Prostate gland (tissue), 2 donors: ENCODE measurements around the gene FSIP1. TPM values are rescaled to one million over a fixed set of nuclear protein-coding genes. Genes with fewer than 3 reads are reported as not detected.
A peak's percentile ranks its signal among the peaks of the same experiment; 100 is the strongest.

Experiments used
- DNase-seq: peaks from one replicate; pipeline ENCODE4 v3.0.0-alpha.2; 2019; ENCODE audit warnings: low spot score
- H3K27ac ChIP-seq, 2 donors: fragments of 200-600 bp; sonication (generic); 2 replicates each; pipeline ENCODE4 v1.5.1; 2017 to 2019
- H3K27me3 ChIP-seq: fragments of 200-600 bp; sonication (generic); replicated peaks from 2 replicates; pipeline ENCODE4 v1.5.1; 2019; ENCODE audit not compliant: insufficient read depth
- H3K36me3 ChIP-seq, 2 donors: fragments of 200-600 bp; sonication (generic); 1 replicate in 1 of 2; 2 replicates in 1 of 2; pipeline versions ENCODE4 v1.5.1 to v1.8.1; 2017 to 2019
- H3K4me1 ChIP-seq: fragments of 200-600 bp; sonication (generic); replicated peaks from 2 replicates; pipeline ENCODE4 v1.5.1; 2019
- H3K4me3 ChIP-seq, 2 donors: fragments of 200-600 bp; sonication (generic); 2 replicates each; pipeline ENCODE4 v1.5.1; 2017 to 2019
- H3K9me3 ChIP-seq: fragments of 200-600 bp; sonication (generic); 2 replicates; pipeline ENCODE4 v1.5.1; 2017
- POLR2A ChIP-seq: fragments of 450-650 bp; IDR thresholded peaks from one replicate; pipeline ENCODE4 v1.6.1; 2016; ENCODE audit warnings: antibody characterized with exemption, mild to moderate bottlenecking
- POLR2AphosphoS5 ChIP-seq: sonication (generic); formaldehyde crosslinking; IDR thresholded peaks from one replicate; pipeline ENCODE4 v1.6.1; 2017; ENCODE audit warnings: antibody characterized with exemption
- WGBS: methylation state at CpG from one replicate; pipeline ENCODE4 v1.1.5; 2018; 5-methylcytosine and 5-hydroxymethylcytosine counted together
- intact Hi-C: fragments of 100-400 bp; cut with DNase I; formaldehyde crosslinking; loops from one replicate; pipeline ENCODE4 v1.14.2; 2022
- total RNA-seq, 2 donors: library from RNA; depleted of rRNA; stranded (reverse); fragments of >200 nt; gene quantifications; one replicate each; pipeline ENCODE4 v1.1.0, GENCODE V29; 2016
- TF ChIP-seq, protein P1 (sequence below), 4 experiments: fragments of 200-600 bp in 2 of 4; fragments of 450-650 bp in 2 of 4; sonication (generic) in 2 of 4; IDR thresholded peaks; 1 replicate in 3 of 4; 2 replicates in 1 of 4; pipeline ENCODE4 v1.5.1; 2016 to 2019; ENCODE audit warnings: antibody characterized with exemption in 4 of 4, mild to moderate bottlenecking in 2 of 4, moderate library complexity in 2 of 4

Gene FSIP1
- total RNA-seq, 2 donors from 2014 or later: 1.6 to 2.3 TPM

DNA sequence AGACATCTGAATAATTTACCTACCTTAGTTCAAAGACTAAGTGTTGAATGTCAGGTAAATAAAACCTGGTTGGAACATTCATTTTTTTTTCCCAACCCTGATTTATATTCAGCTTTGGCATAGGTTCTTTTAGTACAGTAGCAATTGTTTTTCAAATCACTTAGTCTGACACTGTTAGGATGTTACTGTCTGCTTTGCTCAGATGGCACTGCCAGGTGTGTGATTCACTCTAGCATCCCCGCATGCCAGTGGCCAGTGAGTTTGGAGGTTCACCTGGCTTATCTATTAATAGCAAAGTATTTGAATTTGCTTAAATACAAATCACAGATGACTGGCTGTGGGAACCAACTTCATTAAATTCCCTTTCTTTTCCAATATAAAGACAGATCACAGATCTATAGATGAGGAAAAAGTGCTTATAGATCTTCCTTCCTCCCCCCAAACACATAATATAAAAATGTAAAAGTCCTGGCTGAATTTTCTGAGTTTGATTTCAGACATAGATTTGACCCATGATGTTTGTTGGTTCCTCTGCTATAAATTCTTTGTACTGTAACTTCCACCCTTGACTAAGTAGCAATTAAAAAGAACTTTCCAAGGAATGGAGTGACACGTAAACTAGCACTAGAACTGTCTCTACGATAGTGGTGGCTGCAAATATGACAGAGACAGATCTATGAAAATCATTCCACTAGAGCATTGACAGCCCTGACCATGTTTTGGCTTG, 197.8 kb downstream of the FSIP1 start:
- Histone ChIP-seq H3K4me3 (no peak overlapping the region), H3K27me3 (no peaks in the 10 kb centered on the region), H3K36me3 (no peaks in the 10 kb centered on the region), H3K4me1 (no peaks in the 10 kb centered on the region), H3K9me3 (no peaks in the 10 kb centered on the region), H3K27ac (no peak overlapping the region)
- 59% methylated on average over 3 of the region's 3 CpGs for WGBS
- intact Hi-C loops: loop anchor here (5.0 kb wide), 2 partner anchors 508 to 878 kb away; no protein-coding TSS in a partner anchor
- TF ChIP-seq, protein P1, sequence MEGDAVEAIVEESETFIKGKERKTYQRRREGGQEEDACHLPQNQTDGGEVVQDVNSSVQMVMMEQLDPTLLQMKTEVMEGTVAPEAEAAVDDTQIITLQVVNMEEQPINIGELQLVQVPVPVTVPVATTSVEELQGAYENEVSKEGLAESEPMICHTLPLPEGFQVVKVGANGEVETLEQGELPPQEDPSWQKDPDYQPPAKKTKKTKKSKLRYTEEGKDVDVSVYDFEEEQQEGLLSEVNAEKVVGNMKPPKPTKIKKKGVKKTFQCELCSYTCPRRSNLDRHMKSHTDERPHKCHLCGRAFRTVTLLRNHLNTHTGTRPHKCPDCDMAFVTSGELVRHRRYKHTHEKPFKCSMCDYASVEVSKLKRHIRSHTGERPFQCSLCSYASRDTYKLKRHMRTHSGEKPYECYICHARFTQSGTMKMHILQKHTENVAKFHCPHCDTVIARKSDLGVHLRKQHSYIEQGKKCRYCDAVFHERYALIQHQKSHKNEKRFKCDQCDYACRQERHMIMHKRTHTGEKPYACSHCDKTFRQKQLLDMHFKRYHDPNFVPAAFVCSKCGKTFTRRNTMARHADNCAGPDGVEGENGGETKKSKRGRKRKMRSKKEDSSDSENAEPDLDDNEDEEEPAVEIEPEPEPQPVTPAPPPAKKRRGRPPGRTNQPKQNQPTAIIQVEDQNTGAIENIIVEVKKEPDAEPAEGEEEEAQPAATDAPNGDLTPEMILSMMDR (IDR thresholded peaks at IDR 0.05): no peak
- TF ChIP-seq POLR2A: no peak
- no peak for TF ChIP-seq POLR2AphosphoS5
- DNase-seq: no peak

DNA sequence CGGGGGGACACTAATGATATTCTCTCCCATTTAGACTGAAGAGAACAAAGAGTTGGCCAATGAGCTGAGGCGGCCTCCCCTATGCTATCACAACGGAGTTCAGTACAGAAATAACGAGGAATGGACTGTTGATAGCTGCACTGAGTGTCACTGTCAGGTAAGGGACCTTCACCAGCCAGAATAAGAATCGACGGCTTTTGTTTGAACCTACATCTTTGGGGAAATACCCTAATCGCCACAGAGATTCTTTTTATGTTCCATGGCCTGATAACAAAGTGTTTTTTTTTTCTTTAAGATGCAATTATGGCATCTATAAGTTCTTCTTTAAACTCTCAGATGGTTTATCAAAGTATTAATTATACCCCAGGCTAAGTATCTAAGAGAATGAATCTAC, 198.4 kb downstream of the FSIP1 start:
- no peak overlapping the region for H3K27ac ChIP-seq

DNA sequence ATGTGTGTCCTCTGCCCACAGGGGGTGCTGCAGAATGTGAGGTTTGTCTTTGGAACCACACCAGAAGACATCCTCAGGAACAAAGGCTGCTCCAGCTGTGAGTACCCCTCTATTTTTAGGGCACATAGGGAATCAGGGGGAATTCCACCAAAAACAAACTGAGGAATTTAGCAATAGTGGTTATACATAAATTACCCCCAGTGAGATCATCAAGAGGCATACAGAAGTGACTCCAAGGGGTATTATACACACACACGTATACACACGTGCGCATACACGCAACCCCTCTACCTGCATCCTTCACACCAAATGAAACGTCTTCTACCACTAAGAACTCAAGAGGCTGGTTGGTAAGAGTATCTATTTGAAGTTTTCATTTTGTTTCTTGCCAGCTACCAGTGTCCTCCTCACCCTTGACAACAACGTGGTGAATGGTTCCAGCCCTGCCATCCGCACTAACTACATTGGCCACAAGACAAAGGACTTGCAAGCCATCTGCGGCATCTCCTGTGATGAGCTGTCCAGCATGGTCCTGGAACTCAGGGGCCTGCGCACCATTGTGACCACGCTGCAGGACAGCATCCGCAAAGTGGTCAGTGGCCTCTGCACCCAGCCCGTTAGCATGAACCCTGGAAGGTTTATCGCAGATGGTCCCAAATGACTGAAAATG, 198.9 kb downstream of the FSIP1 start:
- Histone ChIP-seq H3K4me1 (no peaks in the 10 kb centered on the region), H3K9me3 (no peaks in the 10 kb centered on the region), H3K36me3 (no peaks in the 10 kb centered on the region), H3K4me3 (peak overlapping the region in 1 of 2 donors; percentile 54), H3K27ac (no peak overlapping the region), H3K27me3 (no peaks in the 10 kb centered on the region)
- TF ChIP-seq, protein P1 (IDR thresholded peaks at IDR 0.05): peak in 1 of 4 experiments; percentile 13
- TF ChIP-seq POLR2AphosphoS5: no peak
- intact Hi-C loops: loop anchor here (2.0 to 5.0 kb wide), 3 partner anchors 171 to 876 kb away; no protein-coding TSS in a partner anchor
- no peak for DNase-seq
- WGBS: 81% methylated on average over 13 of the region's 13 CpGs

More for the DNA sequence above, 198.4 kb downstream of the FSIP1 start:
- DNase-seq: no peak
- H3K9me3 ChIP-seq: no peaks in the 10 kb centered on the region
- peak overlapping the region in 1 of 2 donors; percentile 54 for H3K4me3 ChIP-seq
- no peaks in the 10 kb centered on the region for H3K27me3 ChIP-seq
- no peaks in the 10 kb centered on the region for H3K36me3 ChIP-seq
- intact Hi-C loops: loop anchor here (5.0 kb wide), 2 partner anchors 507 to 877 kb away; no protein-coding TSS in a partner anchor
- WGBS: 75% methylated on average over 7 of the region's 7 CpGs
- TF ChIP-seq, protein P1 (IDR thresholded peaks at IDR 0.05): no peak
- TF ChIP-seq POLR2AphosphoS5 (no peak), POLR2A (no peak)
- no peaks in the 10 kb centered on the region for H3K4me1 ChIP-seq

DNA sequence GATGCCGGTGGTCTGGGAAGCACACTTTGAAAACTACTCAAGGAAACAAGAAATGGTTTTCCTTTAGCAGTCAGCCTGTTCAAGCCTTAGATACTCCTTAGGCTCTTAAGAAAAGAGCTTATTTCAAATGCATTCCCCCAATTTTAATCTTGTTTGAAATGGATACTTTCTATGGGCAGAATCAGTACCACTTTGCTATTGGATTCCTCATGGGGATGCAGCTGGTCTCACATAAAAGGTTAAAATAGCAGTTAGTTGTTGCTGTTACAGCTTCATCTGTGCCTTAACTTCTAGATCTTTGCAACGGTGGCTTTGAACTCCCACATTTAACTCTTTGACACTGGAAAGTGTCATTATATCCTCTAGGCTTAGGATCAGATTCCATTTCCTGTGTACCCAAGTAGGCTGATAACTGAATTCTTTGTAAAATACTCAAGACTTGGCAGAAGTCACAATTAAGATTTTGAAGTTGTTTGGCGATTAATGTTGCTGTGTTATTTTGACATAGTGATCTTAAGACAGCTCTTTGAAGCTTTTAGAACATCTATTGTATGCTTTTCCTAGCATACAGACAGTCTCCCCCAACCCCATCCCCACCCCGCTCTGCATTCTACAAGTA, 199.6 kb downstream of the FSIP1 start:
- 55% methylated on average over 4 of the region's 4 CpGs for WGBS
- no peaks in the 10 kb centered on the region for H3K27me3 ChIP-seq
- no peaks in the 10 kb centered on the region for H3K36me3 ChIP-seq
- DNase-seq: no peak
- peak overlapping the region; percentile 50 to 54 for H3K4me3 ChIP-seq
- no peak for TF ChIP-seq POLR2AphosphoS5
- TF ChIP-seq, protein P1 (IDR thresholded peaks at IDR 0.05): peak in 1 of 4 experiments; percentile 22
- no peaks in the 10 kb centered on the region for H3K4me1 ChIP-seq
- intact Hi-C loops: loop anchor here (2.0 to 5.0 kb wide), 3 partner anchors 172 to 876 kb away; no protein-coding TSS in a partner anchor
- H3K9me3 ChIP-seq: no peaks in the 10 kb centered on the region
- H3K27ac ChIP-seq: no peak overlapping the region
